ENCODE results near the gene UPP2. TPM values are rescaled to one million over a fixed set of nuclear protein-coding genes. Genes with fewer than 3 reads are reported as not detected.

Gene UPP2
- total RNA-seq, 1 experiment from 2014 or later = not detected

GRCh38 chr2:158052761-158053160 lies 48.9 kb upstream of the UPP2 start:
- Mint-ChIP-seq H3K4me1 (peaks cover 4 to 7% of the 10 kb centered on the region in 2 experiments; a peak in 3 of 4 replicates), H3K27ac (peak overlapping the region in 1 of 3 experiments; percentile 34; a peak in 1 of 7 replicates), H3K9me3 (no peaks in the 10 kb centered on the region), H3K36me3 (ENCODE audit: insufficient read depth in 1 of 3, low read depth in 3 of 3) (no peaks in the 10 kb centered on the region), H3K4me3 (no peak overlapping the region), H3K27me3 (ENCODE audit: low read depth) (no peaks in the 10 kb centered on the region)
- Histone ChIP-seq H3K4me1 (ENCODE audit: insufficient read depth, low read length) (0 out of 2 replicates have a peak, but pooled peaks cover 3% of the 10 kb centered on the region), H3K27me3 (ENCODE audit: insufficient read depth, low read length) (no peaks in the 10 kb centered on the region), H4K20me1 (ENCODE audit: control insufficient read depth, insufficient read depth, insufficient read length) (no peaks in the 10 kb centered on the region), H2BK20ac (ENCODE audit: low read depth, low read length, poor library complexity, severe bottlenecking) (no peak overlapping the region), H4K5ac (ENCODE audit: insufficient read length, low read depth, low read length) (no peak overlapping the region), H3K79me1 (ENCODE audit: insufficient read depth, low read depth, low read length, poor library complexity, severe bottlenecking) (no peaks in the 10 kb centered on the region), H3T11ph (ENCODE audit: low read length) (no peak overlapping the region), H3K9ac (ENCODE audit: extremely low read depth, insufficient read length, low read length) (no peak overlapping the region), H3K79me2 (ENCODE audit: insufficient read depth, low read length) (no peaks in the 10 kb centered on the region), H3K4ac (ENCODE audit: low read depth, low read length) (no peak overlapping the region), H3K56ac (ENCODE audit: insufficient read length, low read depth, low read length) (no peak overlapping the region), H2AFZ (ENCODE audit: low read length) (no peak overlapping the region), H3K9me3 (ENCODE audit: control insufficient read depth, low read depth, low read length) (no peaks in the 10 kb centered on the region), H4K8ac (replicated peaks; ENCODE audit: insufficient read length, low read depth, low read length) (no peak overlapping the region), H3K18ac (ENCODE audit: insufficient read length, low read depth, low read length) (no peak overlapping the region), H2BK15ac (ENCODE audit: low read depth, low read length) (no peak overlapping the region), H2BK12ac (ENCODE audit: insufficient read length, low read depth, low read length) (no peak overlapping the region), H3K14ac (ENCODE audit: insufficient read depth, low read length) (no peak overlapping the region), H3K27ac (ENCODE audit: insufficient read length, low read depth, low read length) (no peak overlapping the region), H2BK120ac (ENCODE audit: low read depth, low read length, poor library complexity, severe bottlenecking) (no peak overlapping the region), H2AK5ac (ENCODE audit: insufficient read length, low read length) (no peak overlapping the region), H3K23me2 (ENCODE audit: insufficient read length, low read depth, low read length, poor library complexity, severe bottlenecking) (no peaks in the 10 kb centered on the region), H4K91ac (ENCODE audit: insufficient read length, low read depth, low read length) (no peak overlapping the region), H3K23ac (ENCODE audit: insufficient read length, low read depth, low read length) (no peak overlapping the region), H3K4me2 (ENCODE audit: insufficient read depth, insufficient read length, low read length) (no peak overlapping the region), H2BK5ac (ENCODE audit: insufficient read length, low read length) (no peak overlapping the region)
- no CpG with 5 or more reads among the region's 2 CpGs for WGBS (ENCODE audit: extremely low coverage, insufficient read length, low lambda C conversion rate)
- no peak for TF ChIP-seq CTCF (conservative IDR thresholded peaks at IDR 0.05)
- DNase-seq = no peak
